K562 (cell line): Measurements from ENCODE around the gene SCAMP2. TPM values are rescaled to one million over a fixed set of nuclear protein-coding genes. Genes with fewer than 3 reads are reported as not detected.

Experiments
- ATAC-seq: fragments of 200-7000 bp; cut with Tn5 transposase; 3 replicates; pipeline ENCODE4 v1.9.1; 2020; ENCODE audit warnings: moderate library complexity
- BruUV-seq: library from RNA; stranded (reverse); fragments of 400-500 nt; replicated peaks from 2 replicates; lab custom pipeline; 2021; lab: Mats Ljungman, UMichigan
- CTCF ChIA-PET: fragments of 300-600 bp; formaldehyde crosslinking; extraction: SDS; loops from one replicate; lab custom pipeline; 2021; ENCODE audit warnings: low intra/inter-chr PET ratio; lab: Yijun Ruan, JAX
- POLR2A ChIA-PET: fragments of 300-600, 350-650 bp; sonication (Branson Sonifier 250); formaldehyde crosslinking; extraction: SDS; loops from one replicate; lab custom pipeline; 2021; ENCODE audit warnings: antibody characterized with exemption, inconsistent platforms; lab: Yijun Ruan, JAX
- DNase-seq, 4 experiments: peaks; one replicate each; pipeline versions ENCODE4 v3.0.0 to v3.0.0-alpha.2; 2011 to 2018; ENCODE audit warnings: low spot score in 3 of 4, mixed read lengths in 3 of 4; ENCODE audit errors: extremely low read depth in 1 of 4
- FAIRE-seq: peaks from 2 replicates; lab custom pipeline; 2011; peaks lifted over from hg19 to GRCh38; lab: Jason Lieb, UNC
- H2AFZ ChIP-seq: 2 replicates; pipeline ENCODE4 v1.6.0; 2011; ENCODE audit warnings: low read depth, low read length, control low read depth, inconsistent platforms
- H3K27ac ChIP-seq: fragments of 200-600 bp; 3 replicates; pipeline ENCODE4 v1.8.0; 2011; ENCODE audit warnings: low read depth, mild to moderate bottlenecking, control low read depth, inconsistent platforms, low read length, moderate library complexity, mixed read lengths; ENCODE audit errors: extremely low read depth
- H3K27me3 ChIP-seq, 2 experiments: fragments of 300-600 bp in 1 of 2; 2 replicates in 1 of 2; 3 replicates in 1 of 2; pipeline versions ENCODE4 v1.6.0 to v1.8.0; 2011; ENCODE audit warnings: inconsistent platforms in 2 of 2, low read length in 2 of 2, mild to moderate bottlenecking in 1 of 2, mixed read lengths in 1 of 2, moderate library complexity in 1 of 2; ENCODE audit not compliant: control insufficient read depth in 2 of 2, insufficient read depth in 2 of 2
- H3K36me3 ChIP-seq: fragments of 300-600 bp; 3 replicates; pipeline ENCODE4 v1.8.0; 2011; ENCODE audit warnings: mild to moderate bottlenecking, low read length, inconsistent platforms; ENCODE audit not compliant: control insufficient read depth, insufficient read depth
- H3K4me1 ChIP-seq, 2 experiments: fragments of 200-600 bp in 1 of 2; replicated peaks in 1 of 2; 2 replicates in 1 of 2; 3 replicates in 1 of 2; pipeline versions ENCODE4 v1.5.1 to v1.8.0; 2011; ENCODE audit warnings: inconsistent platforms in 2 of 2, low read length in 2 of 2, mild to moderate bottlenecking in 1 of 2, mixed read lengths in 1 of 2, moderate library complexity in 1 of 2; ENCODE audit not compliant: control insufficient read depth in 2 of 2, insufficient read depth in 2 of 2
- H3K4me2 ChIP-seq: 2 replicates; pipeline ENCODE4 v1.6.1; 2011; ENCODE audit warnings: low read length, control low read depth, inconsistent platforms, mixed read lengths; ENCODE audit not compliant: insufficient read depth
- H3K4me3 ChIP-seq: fragments of 200-600 bp; sonication (generic), shearing (Covaris generic); 2 replicates; pipeline ENCODE4 v1.5.1; 2016; ENCODE audit warnings: control low read depth, inconsistent platforms
- H3K79me2 ChIP-seq: fragments of 200-600 bp; 3 replicates; pipeline ENCODE4 v1.8.0; 2011; ENCODE audit warnings: low read length, inconsistent platforms; ENCODE audit not compliant: control insufficient read depth, insufficient read depth
- H3K9ac ChIP-seq, 2 experiments: 2 replicates each; pipeline versions ENCODE4 v1.6.0 to v1.6.1; 2011; ENCODE audit warnings: low read depth in 2 of 2, low read length in 2 of 2, control low read depth in 1 of 2, inconsistent platforms in 1 of 2, mild to moderate bottlenecking in 1 of 2, mixed read lengths in 1 of 2; ENCODE audit not compliant: insufficient read depth in 1 of 2
- H3K9me1 ChIP-seq: one replicate; pipeline ENCODE4 v1.6.0; 2011; ENCODE audit warnings: inconsistent platforms, mild to moderate bottlenecking, low read length, moderate library complexity; ENCODE audit not compliant: control insufficient read depth, insufficient read depth
- H3K9me3 ChIP-seq: replicated peaks from 2 replicates; pipeline ENCODE4 v1.5.1; 2011; ENCODE audit warnings: low read depth, low read length, inconsistent platforms; ENCODE audit not compliant: control insufficient read depth, insufficient read depth
- H4K20me1 ChIP-seq: replicated peaks from 2 replicates; pipeline ENCODE4 v1.6.1; 2011; ENCODE audit warnings: low read length, inconsistent platforms, mixed read lengths; ENCODE audit not compliant: control insufficient read depth, insufficient read depth
- EHMT2 ChIP-seq: fragments of 450-650 bp; IDR thresholded peaks from 2 replicates; pipeline ENCODE4 v1.6.1; 2018; ENCODE audit warnings: antibody characterized with exemption
- GABPA ChIP-seq: fragments of 200-800 bp; sonication (Bioruptor generic); conservative IDR thresholded peaks from 2 replicates; pipeline ENCODE4 v1.6.1; 2016; ENCODE audit warnings: low read depth, missing genetic modification characterization, missing compliant biosample characterization
- WGBS: fragments of 100-300 bp; shearing (Covaris generic); methylation state at CpG from one replicate; pipeline ENCODE4 v1.1.6; 2016; ENCODE audit warnings: low coverage, mixed read lengths; ENCODE audit not compliant: insufficient coverage; ENCODE audit errors: missing lambda C conversion rate; 5-methylcytosine and 5-hydroxymethylcytosine counted together
- in situ Hi-C: fragments of 300-500 bp; cut with MboI; formaldehyde crosslinking; loops from 4 replicates; pipeline ENCODE4 v1.15.0; 2018; ENCODE audit warnings: inconsistent platforms, mixed read lengths
- intact Hi-C: fragments of 100-400 bp; cut with micrococcal nuclease; formaldehyde crosslinking; loops from 2 replicates; pipeline ENCODE4 v1.14.2; 2022
- polyA plus RNA-seq, 8 experiments: library from polyadenylated mRNA; depleted of rRNA in 4 of 8; stranded (reverse) in 5 of 8; unstranded in 3 of 8; fragments of >200 nt; fragmentation: Nextera tagmentation in 2 of 8; fragmentation: Illumina TruSeq in 1 of 8; extraction: Ambion mirVana in 2 of 8; extraction: Trizol in 1 of 8; gene quantifications; 2 replicates each; pipeline versions ENCODE4 v1.2.1 to v1.2.3, GENCODE V29; 2011 to 2014; ENCODE audit warnings: inconsistent platforms in 1 of 8, missing spikeins in 1 of 8
- total RNA-seq, 7 experiments: library from RNA; depleted of rRNA in 6 of 7; stranded (reverse); fragments of >200 nt in 6 of 7; fragmentation: Illumina TruSeq in 2 of 7; extraction: Trizol in 2 of 7; gene quantifications; 2 replicates each; pipeline versions ENCODE4 v1.2.1 to v1.2.3, GENCODE V29; 2011 to 2021; ENCODE audit warnings: low replicate concordance in 1 of 7
- TF ChIP-seq, protein P1 (sequence below): sonication (generic); formaldehyde crosslinking; IDR thresholded peaks from 2 replicates; pipeline ENCODE4 v1.8.1; 2023; ENCODE audit warnings: mild to moderate bottlenecking, missing genetic modification reagents

SCAMP2 gene
- total and polyA plus RNA-seq, 9 of the 15 experiments (the other 6 are each of a cell fraction or from before 2014, with no cell fraction given): 5.9 to 61.1 (median 20.1) TPM

- H3K9me3 ChIP-seq: no peaks in the 10 kb centered on the region
- no peak overlapping the region for H3K4me2 ChIP-seq
- H3K4me3 ChIP-seq: no peak overlapping the region
- H3K9ac ChIP-seq: no peak overlapping the region
- in situ Hi-C loops: no loop called here
- no peak for DNase-seq
- H3K9me1 ChIP-seq: peaks cover 4% of the 10 kb centered on the region
- intact Hi-C loops: loop anchor here (5.0 kb wide), 1 partner anchor 51 kb away; the partner anchor contains the start of gene ULK3
- 51% methylated on average over 3 of the region's 3 CpGs for WGBS
- no peaks in the 10 kb centered on the region for H3K27me3 ChIP-seq
- H3K4me1 ChIP-seq: peaks cover 13 to 19% of the 10 kb centered on the region in 2 experiments; a peak in 4 of 5 replicates
- BruUV-seq: no TSS peak
- CTCF ChIA-PET: no interaction called here
- H3K36me3 ChIP-seq: peaks cover 54% of the 10 kb centered on the region; the same call in 2 of the 3 replicates
- FAIRE-seq: no peak
- ATAC-seq: no peak
- H2AFZ ChIP-seq: no peak overlapping the region
- peaks cover 24% of the 10 kb centered on the region for H3K79me2 ChIP-seq
- no peak overlapping the region for H3K27ac ChIP-seq
- H4K20me1 ChIP-seq: no peaks in the 10 kb centered on the region; the same call in 1 of the 2 replicates
- TF ChIP-seq, protein P1, sequence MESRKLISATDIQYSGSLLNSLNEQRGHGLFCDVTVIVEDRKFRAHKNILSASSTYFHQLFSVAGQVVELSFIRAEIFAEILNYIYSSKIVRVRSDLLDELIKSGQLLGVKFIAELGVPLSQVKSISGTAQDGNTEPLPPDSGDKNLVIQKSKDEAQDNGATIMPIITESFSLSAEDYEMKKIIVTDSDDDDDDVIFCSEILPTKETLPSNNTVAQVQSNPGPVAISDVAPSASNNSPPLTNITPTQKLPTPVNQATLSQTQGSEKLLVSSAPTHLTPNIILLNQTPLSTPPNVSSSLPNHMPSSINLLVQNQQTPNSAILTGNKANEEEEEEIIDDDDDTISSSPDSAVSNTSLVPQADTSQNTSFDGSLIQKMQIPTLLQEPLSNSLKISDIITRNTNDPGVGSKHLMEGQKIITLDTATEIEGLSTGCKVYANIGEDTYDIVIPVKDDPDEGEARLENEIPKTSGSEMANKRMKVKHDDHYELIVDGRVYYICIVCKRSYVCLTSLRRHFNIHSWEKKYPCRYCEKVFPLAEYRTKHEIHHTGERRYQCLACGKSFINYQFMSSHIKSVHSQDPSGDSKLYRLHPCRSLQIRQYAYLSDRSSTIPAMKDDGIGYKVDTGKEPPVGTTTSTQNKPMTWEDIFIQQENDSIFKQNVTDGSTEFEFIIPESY (CRISPR knock-in tag): no peak
- no peak for TF ChIP-seq EHMT2
- no peak for TF ChIP-seq GABPA (tag)
- POLR2A ChIA-PET: interaction anchor here (0.6 to 2.8 kb wide), 4 partner anchors 9 to 40 kb away, joined by 4 to 10 read pairs (median 4); partner anchors contain the start of gene FAM219B
These were observed 20.5 kb upstream of the SCAMP2 start for GRCh38 chr15:74893627-74894026.
